CD4-positive, alpha-beta T cell (primary cell): ENCODE results near the gene SELENOP. TPM values are rescaled to one million over a fixed set of nuclear protein-coding genes. Genes with fewer than 3 reads are reported as not detected.

Experiments used
- ATAC-seq: fragments of 200-7000 bp; cut with Tn5 transposase; one replicate; pipeline ENCODE4 v1.10.0; 2022; ENCODE audit warnings: mild to moderate bottlenecking; ENCODE audit not compliant: poor library complexity
- CTCF ChIA-PET: fragments of 350-600 bp; sonication (Branson Sonifier 250); formaldehyde crosslinking; loops from one replicate; lab custom pipeline; 2021; ENCODE audit warnings: antibody characterized with exemption, inconsistent platforms; lab: Charles Lee
- POLR2A ChIA-PET: fragments of 350-600 bp; sonication (Branson Sonifier 250); formaldehyde crosslinking; loops from one replicate; lab custom pipeline; 2021; ENCODE audit warnings: antibody characterized with exemption, inconsistent platforms; lab: Charles Lee
- DNase-seq, 14 experiments: peaks; one replicate each; pipeline ENCODE4 v3.0.0-alpha.2; 2013 to 2020; ENCODE audit warnings: mixed read lengths in 2 of 14
- H3K27ac ChIP-seq, 2 donors: one replicate each; pipeline versions ENCODE4 v1.5.1 to v1.7.0; 2013; ENCODE audit warnings: low read length in 2 of 2, low read depth in 1 of 2, mild to moderate bottlenecking in 1 of 2
- H3K27me3 ChIP-seq, 2 experiments: 1 replicate in 1 of 2; 2 replicates in 1 of 2; pipeline versions ENCODE4 v1.6.1 to v1.7.0; 2013; ENCODE audit warnings: low read length in 2 of 2, control low read depth in 1 of 2, mild to moderate bottlenecking in 1 of 2, moderate library complexity in 1 of 2; ENCODE audit not compliant: insufficient read depth in 2 of 2, control insufficient read depth in 1 of 2
- H3K36me3 ChIP-seq: one replicate; pipeline ENCODE4 v1.6.1; 2013; ENCODE audit warnings: low read length, control low read depth; ENCODE audit not compliant: insufficient read depth
- H3K4me1 ChIP-seq: one replicate; pipeline ENCODE4 v1.6.1; 2013; ENCODE audit warnings: low read length, control low read depth; ENCODE audit not compliant: insufficient read depth
- H3K4me3 ChIP-seq: one replicate; pipeline ENCODE4 v1.5.1; 2013; ENCODE audit warnings: mild to moderate bottlenecking, low read length, moderate library complexity
- H3K9me3 ChIP-seq, 2 experiments: 1 replicate in 1 of 2; 2 replicates in 1 of 2; pipeline versions ENCODE4 v1.6.1 to v1.7.0; 2013; ENCODE audit warnings: low read length in 2 of 2, mild to moderate bottlenecking in 2 of 2, control low read depth in 1 of 2, moderate library complexity in 1 of 2; ENCODE audit not compliant: control insufficient read depth in 1 of 2, insufficient read depth in 1 of 2
- H3K27ac Mint-ChIP-seq: one replicate; pipeline ENCODE4 v1.8.0; 2020; ENCODE audit warnings: mixed read lengths
- H3K27me3 Mint-ChIP-seq: one replicate; pipeline ENCODE4 v1.8.0; 2021; ENCODE audit warnings: mixed read lengths
- H3K36me3 Mint-ChIP-seq: one replicate; pipeline ENCODE4 v1.8.0; 2021; ENCODE audit warnings: low read depth, mixed read lengths
- H3K4me1 Mint-ChIP-seq: one replicate; pipeline ENCODE4 v1.8.0; 2021; ENCODE audit warnings: low read depth, mixed read lengths
- H3K4me3 Mint-ChIP-seq: one replicate; pipeline ENCODE4 v1.8.0; 2020; ENCODE audit warnings: mild to moderate bottlenecking, mixed read lengths
- H3K9me3 Mint-ChIP-seq: one replicate; pipeline ENCODE4 v1.8.0; 2020; ENCODE audit warnings: mixed read lengths
- intact Hi-C, 2 experiments: fragments of 100-400 bp; cut with DNase I in 1 of 2; cut with micrococcal nuclease in 1 of 2; formaldehyde crosslinking; loops; one replicate each; pipeline versions ENCODE4 v1.15.1 to v1.9.0; 2023 to 2025; cut with DNase I, micrococcal nuclease
- total RNA-seq, 174 experiments: library from RNA in 2 of 174; stranded (reverse) in 2 of 174; gene quantifications; one replicate each; pipeline ENCODE4 v1.2.3 and lab custom pipeline; 2021 to 2026
- TF ChIP-seq, protein P1 (sequence below): fragments of 200-600 bp; IDR thresholded peaks from one replicate; pipeline ENCODE4 v1.8.0; 2022; ENCODE audit warnings: antibody characterized with exemption, mild to moderate bottlenecking

The SELENOP gene
- total RNA-seq, 2 experiments from 2014 or later: 0.36 TPM; not detected in 1

GRCh38 chr5:42761791-42762190 is 49.9 kb downstream of the SELENOP start:
- H3K4me1 Mint-ChIP-seq: peaks cover 10% of the 10 kb centered on the region
- TF ChIP-seq, protein P1, sequence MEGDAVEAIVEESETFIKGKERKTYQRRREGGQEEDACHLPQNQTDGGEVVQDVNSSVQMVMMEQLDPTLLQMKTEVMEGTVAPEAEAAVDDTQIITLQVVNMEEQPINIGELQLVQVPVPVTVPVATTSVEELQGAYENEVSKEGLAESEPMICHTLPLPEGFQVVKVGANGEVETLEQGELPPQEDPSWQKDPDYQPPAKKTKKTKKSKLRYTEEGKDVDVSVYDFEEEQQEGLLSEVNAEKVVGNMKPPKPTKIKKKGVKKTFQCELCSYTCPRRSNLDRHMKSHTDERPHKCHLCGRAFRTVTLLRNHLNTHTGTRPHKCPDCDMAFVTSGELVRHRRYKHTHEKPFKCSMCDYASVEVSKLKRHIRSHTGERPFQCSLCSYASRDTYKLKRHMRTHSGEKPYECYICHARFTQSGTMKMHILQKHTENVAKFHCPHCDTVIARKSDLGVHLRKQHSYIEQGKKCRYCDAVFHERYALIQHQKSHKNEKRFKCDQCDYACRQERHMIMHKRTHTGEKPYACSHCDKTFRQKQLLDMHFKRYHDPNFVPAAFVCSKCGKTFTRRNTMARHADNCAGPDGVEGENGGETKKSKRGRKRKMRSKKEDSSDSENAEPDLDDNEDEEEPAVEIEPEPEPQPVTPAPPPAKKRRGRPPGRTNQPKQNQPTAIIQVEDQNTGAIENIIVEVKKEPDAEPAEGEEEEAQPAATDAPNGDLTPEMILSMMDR: no peak
- Histone ChIP-seq H3K36me3 (peaks cover 3% of the 10 kb centered on the region), H3K27ac (no peak overlapping the region), H3K4me1 (no peaks in the 10 kb centered on the region), H3K9me3 (no peaks in the 10 kb centered on the region), H3K4me3 (no peak overlapping the region), H3K27me3 (no peaks in the 10 kb centered on the region)
- ATAC-seq (no peak), DNase-seq (no peak)
- H3K27me3 Mint-ChIP-seq: peaks cover 24% of the 10 kb centered on the region
- peaks cover 30% of the 10 kb centered on the region for H3K36me3 Mint-ChIP-seq
- POLR2A ChIA-PET: no interaction called here
- no peak overlapping the region for H3K4me3 Mint-ChIP-seq
- intact Hi-C loops: loop anchor here (10.0 kb wide), 3 partner anchors 177 to 757 kb away; no protein-coding TSS in a partner anchor
- no peak overlapping the region for H3K27ac Mint-ChIP-seq
- H3K9me3 Mint-ChIP-seq: no peaks in the 10 kb centered on the region
- CTCF ChIA-PET: no interaction called here

DNA sequence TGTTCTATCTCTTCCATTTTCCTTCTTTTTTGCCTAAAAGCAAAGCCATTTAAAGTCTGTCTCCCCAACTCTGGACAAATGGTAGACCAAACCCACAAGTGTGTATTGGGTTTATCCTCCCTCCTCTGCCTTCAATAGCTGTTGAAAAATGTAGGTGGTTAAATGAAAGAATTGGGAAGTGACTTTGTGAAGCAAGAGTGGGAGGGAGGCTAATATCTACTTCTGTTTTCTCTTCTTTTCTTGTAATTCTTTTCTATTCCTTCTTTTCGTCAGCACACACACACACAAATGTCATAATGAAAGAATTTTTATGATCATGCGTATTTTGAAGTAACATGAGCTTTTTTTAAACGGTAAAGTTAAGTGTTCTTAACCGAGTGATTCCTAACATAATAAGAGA is 51.3 kb downstream of the SELENOP start:
- Histone ChIP-seq H3K27ac (no peak overlapping the region), H3K27me3 (no peaks in the 10 kb centered on the region), H3K4me3 (no peak overlapping the region), H3K4me1 (peaks cover 3% of the 10 kb centered on the region), H3K9me3 (no peaks in the 10 kb centered on the region), H3K36me3 (peaks cover 3% of the 10 kb centered on the region)
- intact Hi-C loops: loop anchor here (10.0 kb wide), 3 partner anchors 176 to 756 kb away; no protein-coding TSS in a partner anchor
- DNase-seq (no peak), ATAC-seq (no peak)
- Mint-ChIP-seq H3K36me3 (peaks cover 33% of the 10 kb centered on the region), H3K27me3 (peaks cover 24% of the 10 kb centered on the region), H3K9me3 (no peaks in the 10 kb centered on the region), H3K27ac (no peak overlapping the region), H3K4me1 (peaks cover 15% of the 10 kb centered on the region), H3K4me3 (no peak overlapping the region)
- TF ChIP-seq, protein P1: no peak
- CTCF ChIA-PET: no interaction called here
- POLR2A ChIA-PET: interaction anchor here (0.6 kb wide), 1 partner anchor 11 kb away, joined by 3 read pairs; no protein-coding TSS in a partner anchor

DNA sequence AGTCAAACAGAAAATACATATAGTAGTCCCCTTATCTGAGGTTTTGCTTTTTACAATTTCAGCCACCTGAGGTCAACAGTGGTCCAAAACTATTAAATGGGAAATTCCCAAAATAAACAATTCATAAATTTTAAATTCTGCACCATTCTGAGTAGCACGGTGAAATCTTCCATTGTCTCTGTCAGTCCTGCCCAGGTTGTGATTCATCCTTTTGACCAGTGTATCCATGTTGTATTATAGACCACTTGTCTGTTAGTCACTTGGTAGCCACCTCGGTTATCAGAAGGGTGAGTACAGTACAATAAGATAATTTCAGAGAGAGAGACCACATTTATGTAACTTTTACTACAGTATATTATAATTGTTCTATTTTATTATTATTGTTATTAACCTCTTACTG is 52.2 kb downstream of the SELENOP start:
- peaks cover 3% of the 10 kb centered on the region for H3K36me3 ChIP-seq
- H3K36me3 Mint-ChIP-seq: peaks cover 30% of the 10 kb centered on the region
- H3K4me3 Mint-ChIP-seq: no peak overlapping the region
- intact Hi-C loops: no loop called here
- H3K9me3 Mint-ChIP-seq: no peaks in the 10 kb centered on the region
- no peak overlapping the region for H3K27ac Mint-ChIP-seq
- H3K4me1 ChIP-seq: peaks cover 3% of the 10 kb centered on the region
- ChIA-PET POLR2A (no interaction called here), CTCF (no interaction called here)
- no peaks in the 10 kb centered on the region for H3K27me3 ChIP-seq
- TF ChIP-seq, protein P1: no peak
- H3K4me3 ChIP-seq: no peak overlapping the region
- ATAC-seq (no peak), DNase-seq (no peak)
- no peak overlapping the region for H3K27ac ChIP-seq
- H3K9me3 ChIP-seq: no peaks in the 10 kb centered on the region
- peaks cover 15% of the 10 kb centered on the region for H3K4me1 Mint-ChIP-seq
- H3K27me3 Mint-ChIP-seq: peaks cover 24% of the 10 kb centered on the region
